HL-60/S4 (cell line): ENCODE measurements around the gene ARTN.

Experiments
- in situ Hi-C: fragments of 300-500 bp; cut with MboI; formaldehyde crosslinking; loops from 2 replicates; pipeline ENCODE4 v1.14.3; 2022; ENCODE audit warnings: low sequenced_read_pairs

Gene ARTN

DNA sequence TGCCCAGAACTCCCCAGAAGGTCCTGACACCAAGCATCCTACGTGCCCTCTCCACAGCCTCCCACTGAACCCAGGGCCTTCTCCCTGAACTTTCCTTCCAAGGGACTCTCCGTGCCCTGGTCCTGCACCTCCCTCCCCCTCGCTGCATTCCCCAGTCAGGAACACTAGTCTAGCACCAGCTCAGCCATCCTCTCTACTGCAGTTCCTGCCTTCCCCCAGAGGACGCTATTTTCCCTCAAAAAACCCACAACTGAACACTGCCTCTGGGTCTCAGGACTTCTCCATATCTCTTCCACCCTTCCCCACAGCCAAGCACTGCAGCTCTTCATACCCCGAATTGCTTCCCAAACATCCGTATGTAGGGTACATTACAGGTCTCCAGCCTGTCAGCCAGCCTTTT is 12.6 kb upstream of the ARTN start:
- in situ Hi-C loops: no loop called here

GRCh38 chr1:43924516-43924915 is 9.1 kb upstream of the ARTN start:
- in situ Hi-C loops: no loop called here

DNA sequence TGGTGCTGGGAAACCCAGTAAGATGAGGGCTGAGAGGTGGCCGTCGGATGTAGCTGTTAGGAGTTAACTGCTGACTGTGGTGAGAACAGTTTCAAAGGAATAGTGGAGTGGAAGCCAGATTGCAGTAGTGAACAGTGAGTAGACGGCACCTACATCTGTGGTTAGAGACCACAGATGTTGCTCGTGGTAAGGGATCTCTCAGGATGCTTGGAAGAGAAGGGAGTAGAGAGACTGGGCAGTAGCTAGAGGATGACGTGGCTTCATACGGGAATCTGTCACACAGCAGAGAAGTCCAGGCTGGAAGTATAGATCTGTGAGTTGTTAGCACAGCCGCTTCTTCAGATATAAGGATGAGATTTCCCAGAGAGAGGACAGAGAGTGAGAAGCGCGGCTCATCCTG is 7.8 kb upstream of the ARTN start:
- in situ Hi-C loops: loop anchor here (25.0 kb wide), 2 partner anchors 389 to 689 kb away; partner anchors contain the start of gene PTPRF

DNA sequence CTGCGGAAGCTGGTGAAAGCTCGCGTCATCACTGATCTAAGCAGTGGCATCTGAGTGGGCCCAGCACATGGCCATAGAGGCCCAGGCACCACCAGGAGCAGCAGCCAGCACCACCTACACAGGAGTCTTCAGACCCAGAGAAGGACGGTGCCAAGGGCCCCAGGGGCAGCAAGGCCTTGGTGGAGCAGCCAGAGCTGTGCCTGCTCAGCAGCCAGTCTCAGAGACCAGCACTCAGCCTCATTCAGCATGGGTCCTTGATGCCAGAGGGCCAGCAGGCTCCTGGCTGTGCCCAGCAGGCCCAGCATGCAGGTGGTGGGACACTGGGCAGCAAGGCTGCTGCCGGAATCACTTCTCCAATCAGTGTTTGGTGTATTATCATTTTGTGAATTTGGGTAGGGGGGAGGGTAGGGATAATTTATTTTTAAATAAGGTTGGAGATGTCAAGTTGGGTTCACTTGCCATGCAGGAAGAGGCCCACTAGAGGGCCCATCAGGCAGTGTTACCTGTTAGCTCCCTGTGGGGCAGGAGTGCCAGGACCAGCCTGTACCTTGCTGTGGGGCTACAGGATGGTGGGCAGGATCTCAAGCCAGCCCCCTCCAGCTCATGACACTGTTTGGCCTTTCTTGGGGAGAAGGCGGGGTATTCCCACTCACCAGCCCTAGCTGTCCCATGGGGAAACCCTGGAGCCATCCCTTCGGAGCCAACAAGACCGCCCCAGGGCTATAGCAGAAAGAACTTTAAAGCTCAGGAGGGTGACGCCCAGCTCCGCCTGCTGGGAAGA is 3.2 kb upstream of the ARTN start:
- in situ Hi-C loops: loop anchor here (5.0 to 25.0 kb wide), 3 partner anchors 173 to 693 kb away; partner anchors contain the start of gene PTPRF

DNA sequence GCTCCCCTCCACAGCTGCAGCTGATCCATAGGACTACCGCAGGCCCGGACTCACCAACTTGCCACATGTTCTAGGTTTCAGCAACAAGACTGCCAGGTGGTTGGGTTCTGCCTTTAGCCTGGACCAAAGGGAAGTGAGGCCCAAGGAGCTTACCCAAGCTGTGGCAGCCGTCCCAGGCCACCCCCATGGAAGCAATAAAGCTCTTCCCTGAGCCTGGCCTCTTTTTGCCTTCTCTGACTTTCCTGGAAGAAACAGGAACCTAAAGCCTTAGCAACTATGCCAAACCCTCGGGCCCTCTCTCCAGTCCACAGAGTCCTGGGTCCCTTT is 2.7 kb upstream of the ARTN start:
- in situ Hi-C loops: loop anchor here (5.0 to 25.0 kb wide), 3 partner anchors 174 to 694 kb away; partner anchors contain the start of gene PTPRF

GRCh38 chr1:43931711-43932660 is 1.6 kb upstream of the ARTN start:
- in situ Hi-C loops: loop anchor here (5.0 to 25.0 kb wide), 3 partner anchors 175 to 695 kb away; partner anchors contain the start of gene PTPRF

DNA sequence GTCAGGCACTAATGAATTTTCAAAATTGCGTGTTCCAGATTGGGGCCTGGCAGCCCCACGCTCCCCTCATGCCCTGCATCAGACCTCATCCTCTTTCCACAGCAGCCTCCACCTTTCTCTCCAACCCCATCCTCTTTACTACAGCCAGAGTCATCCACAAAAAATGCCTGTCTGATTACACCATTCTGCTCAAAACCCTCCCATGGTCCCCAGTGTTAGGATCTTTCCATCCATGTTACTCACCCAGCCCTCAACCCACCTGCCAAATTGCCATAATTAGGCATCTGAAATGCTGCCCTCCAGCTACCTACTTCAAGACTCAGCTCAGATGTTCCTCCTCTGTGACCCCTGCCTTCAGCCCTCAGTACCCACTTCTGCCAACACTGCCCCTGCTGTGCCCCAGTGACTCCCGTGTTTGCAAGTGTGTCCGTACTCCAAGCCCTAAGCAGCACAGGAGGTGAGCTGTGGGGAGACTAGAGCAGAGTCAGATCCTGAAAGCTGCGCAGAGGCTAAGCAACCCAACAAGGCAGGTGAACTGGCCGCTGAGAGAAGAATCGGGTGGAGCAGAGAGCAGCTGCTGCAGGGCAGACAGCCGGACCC is 715 bp upstream of the ARTN start:
- in situ Hi-C loops: loop anchor here (5.0 to 25.0 kb wide), 3 partner anchors 176 to 696 kb away; partner anchors contain the start of gene PTPRF

DNA sequence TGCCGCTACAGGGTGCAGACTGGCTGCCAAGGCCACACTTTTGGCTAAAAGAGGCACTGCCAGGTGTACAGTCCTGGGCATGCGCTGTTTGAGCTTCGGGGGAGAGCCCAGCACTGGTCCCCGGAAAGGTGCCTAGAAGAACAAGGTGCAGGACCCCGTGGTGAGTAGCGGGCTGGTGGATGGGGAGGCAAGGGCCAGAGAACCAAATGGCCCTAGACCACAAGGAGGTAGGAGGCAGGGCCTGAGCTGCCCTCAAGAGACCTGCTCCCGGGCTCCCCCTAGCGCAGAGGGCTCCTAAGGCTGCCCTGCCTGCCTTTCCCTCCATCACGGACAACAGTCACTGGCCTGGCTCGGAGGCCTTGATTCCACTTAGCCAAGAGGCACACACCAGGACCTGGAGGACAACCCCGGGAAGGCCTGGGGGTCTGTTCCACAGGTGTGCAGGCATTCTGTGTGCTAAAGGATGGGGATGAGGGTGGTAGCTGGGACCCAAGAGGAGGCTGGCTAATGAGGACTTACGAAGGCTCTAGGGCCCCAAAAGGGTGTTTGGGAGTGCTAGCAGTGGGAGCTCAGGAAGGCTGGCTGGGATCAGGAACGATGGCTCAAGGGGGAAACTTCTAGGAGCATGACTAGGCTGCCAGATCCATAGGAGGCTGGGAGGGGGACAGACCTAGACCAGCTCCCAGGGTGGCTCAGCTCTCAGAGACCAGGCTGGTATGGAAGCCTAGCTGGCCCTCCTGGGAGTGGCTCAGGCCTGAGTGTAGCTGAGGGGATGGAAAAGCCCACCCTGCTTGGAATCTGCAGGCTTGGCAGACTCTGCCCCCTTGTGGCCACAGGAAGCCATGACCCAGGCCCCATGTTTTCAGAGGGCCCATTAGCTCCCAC is 742 bp downstream of the ARTN start:
- in situ Hi-C loops: loop anchor here (5.0 to 25.0 kb wide), 3 partner anchors 177 to 697 kb away; partner anchors contain the start of gene PTPRF

DNA sequence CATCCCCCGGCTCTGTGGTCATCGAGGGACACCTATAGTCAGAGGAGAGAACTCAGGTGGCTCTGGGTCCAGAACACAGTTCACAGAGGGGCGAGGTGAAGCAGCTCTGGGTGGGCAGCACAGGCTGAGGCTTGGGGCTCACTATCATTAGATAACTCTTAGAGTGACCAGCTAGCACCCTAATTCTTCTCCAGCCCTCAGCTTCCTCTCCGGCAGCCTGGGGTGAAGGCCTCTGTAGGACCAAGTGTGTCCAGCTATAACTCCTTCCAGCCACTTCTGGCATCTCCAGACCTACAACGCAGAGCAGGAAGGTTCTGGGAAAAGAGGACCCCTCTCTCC is 1.4 kb downstream of the ARTN start:
- in situ Hi-C loops: loop anchor here (5.0 to 25.0 kb wide), 3 partner anchors 178 to 698 kb away; partner anchors contain the start of gene PTPRF

- in situ Hi-C loops: loop anchor here (25.0 kb wide), 2 partner anchors 399 to 699 kb away; partner anchors contain the start of gene PTPRF
Measured at GRCh38 chr1:43935711-43936427, 2.3 kb downstream of the ARTN start.

DNA sequence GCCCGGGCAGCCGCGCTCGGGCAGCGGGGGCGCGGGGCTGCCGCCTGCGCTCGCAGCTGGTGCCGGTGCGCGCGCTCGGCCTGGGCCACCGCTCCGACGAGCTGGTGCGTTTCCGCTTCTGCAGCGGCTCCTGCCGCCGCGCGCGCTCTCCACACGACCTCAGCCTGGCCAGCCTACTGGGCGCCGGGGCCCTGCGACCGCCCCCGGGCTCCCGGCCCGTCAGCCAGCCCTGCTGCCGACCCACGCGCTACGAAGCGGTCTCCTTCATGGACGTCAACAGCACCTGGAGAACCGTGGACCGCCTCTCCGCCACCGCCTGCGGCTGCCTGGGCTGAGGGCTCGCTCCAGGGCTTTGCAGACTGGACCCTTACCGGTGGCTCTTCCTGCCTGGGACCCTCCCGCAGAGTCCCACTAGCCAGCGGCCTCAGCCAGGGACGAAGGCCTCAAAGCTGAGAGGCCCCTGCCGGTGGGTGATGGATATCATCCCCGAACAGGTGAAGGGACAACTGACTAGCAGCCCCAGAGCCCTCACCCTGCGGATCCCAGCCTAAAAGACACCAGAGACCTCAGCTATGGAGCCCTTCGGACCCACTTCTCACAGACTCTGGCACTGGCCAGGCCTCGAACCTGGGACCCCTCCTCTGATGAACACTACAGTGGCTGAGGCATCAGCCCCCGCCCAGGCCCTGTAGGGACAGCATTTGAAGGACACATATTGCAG is 3.0 kb downstream of the ARTN start:
- in situ Hi-C loops: loop anchor here (25.0 kb wide), 2 partner anchors 399 to 699 kb away; partner anchors contain the start of gene PTPRF

DNA sequence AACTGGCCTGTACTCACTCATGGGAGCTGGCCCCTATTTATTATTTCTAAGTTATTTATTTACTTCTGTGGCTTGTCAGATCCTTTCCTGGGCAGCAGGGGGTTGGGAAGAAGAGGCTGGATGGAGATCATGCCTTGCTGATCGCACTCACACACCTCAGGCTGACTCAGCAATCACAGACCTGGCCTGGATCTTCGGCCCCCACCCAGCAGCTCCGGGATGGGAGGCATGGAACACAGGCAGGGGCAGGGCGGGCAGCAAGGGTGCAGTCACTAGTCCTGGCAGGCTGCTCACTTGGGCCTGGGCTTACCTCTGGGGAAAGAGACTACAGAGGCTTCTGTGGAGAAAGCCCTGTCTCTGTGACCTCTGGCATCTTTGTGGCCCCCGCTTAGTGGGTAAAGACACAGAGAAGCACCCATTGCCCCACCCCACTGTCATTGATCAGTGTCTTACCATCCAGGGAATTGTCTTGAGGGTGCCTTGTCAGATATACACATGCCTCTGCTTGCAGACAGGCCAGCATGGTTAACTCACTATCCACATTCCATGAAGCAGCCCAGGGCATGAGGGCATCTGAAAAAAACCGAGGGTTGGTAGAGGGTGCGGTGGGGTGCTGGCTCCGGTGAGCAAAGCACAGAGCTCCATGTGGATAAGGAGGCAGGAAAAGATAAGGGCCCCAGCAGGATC is 3.7 kb downstream of the ARTN start:
- in situ Hi-C loops: loop anchor here (25.0 kb wide), 2 partner anchors 400 to 700 kb away; partner anchors contain the start of gene PTPRF

DNA sequence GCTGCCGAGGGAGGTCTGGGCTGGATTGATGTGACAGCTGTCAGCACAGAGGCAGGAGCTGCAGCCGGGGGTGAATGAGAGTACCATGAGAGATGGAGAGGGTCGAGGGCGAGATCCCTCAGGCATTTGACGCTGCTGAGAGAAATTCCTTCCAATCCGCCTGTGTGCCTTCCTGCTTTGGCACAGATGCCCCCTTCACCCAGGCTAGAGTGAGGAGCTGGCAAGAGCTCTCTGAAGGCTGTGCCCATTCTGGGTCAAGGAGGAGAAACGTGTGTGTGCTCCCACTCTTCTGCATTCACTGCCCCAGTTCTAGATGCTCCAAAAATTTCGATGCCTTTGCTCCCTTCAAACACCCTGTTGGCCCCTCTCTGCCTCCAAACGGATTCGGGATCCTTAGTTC is 4.8 kb downstream of the ARTN start:
- in situ Hi-C loops: loop anchor here (25.0 kb wide), 2 partner anchors 401 to 701 kb away; partner anchors contain the start of gene PTPRF

GRCh38 chr1:43938892-43939587 is 5.4 kb downstream of the ARTN start:
- in situ Hi-C loops: loop anchor here (25.0 kb wide), 2 partner anchors 402 to 702 kb away; partner anchors contain the start of gene PTPRF

DNA sequence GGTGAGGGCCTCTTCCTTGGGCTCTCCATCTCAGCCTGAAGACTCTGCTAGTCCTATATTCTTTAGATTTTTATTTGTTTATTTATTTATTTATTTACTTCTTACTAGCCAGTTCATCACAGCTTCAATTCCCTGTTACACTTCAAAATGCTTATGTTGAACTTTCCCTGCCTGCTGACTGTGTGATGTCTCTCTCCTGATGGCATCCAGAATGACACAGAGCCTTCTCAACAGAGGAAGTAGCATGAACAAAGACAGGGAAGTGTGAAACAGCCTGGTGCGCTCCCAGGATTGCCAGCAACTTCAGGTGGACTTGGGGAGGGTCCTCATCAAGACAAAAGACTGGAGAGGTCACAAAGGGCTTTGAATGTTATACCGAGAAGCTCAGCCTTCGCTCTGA is 8.8 kb downstream of the ARTN start:
- in situ Hi-C loops: loop anchor here (25.0 kb wide), 2 partner anchors 405 to 705 kb away; partner anchors contain the start of gene PTPRF

- in situ Hi-C loops: loop anchor here (25.0 kb wide), 2 partner anchors 408 to 708 kb away; partner anchors contain the start of gene PTPRF
Measured at GRCh38 chr1:43944860-43945259, 11.3 kb downstream of the ARTN start.

DNA sequence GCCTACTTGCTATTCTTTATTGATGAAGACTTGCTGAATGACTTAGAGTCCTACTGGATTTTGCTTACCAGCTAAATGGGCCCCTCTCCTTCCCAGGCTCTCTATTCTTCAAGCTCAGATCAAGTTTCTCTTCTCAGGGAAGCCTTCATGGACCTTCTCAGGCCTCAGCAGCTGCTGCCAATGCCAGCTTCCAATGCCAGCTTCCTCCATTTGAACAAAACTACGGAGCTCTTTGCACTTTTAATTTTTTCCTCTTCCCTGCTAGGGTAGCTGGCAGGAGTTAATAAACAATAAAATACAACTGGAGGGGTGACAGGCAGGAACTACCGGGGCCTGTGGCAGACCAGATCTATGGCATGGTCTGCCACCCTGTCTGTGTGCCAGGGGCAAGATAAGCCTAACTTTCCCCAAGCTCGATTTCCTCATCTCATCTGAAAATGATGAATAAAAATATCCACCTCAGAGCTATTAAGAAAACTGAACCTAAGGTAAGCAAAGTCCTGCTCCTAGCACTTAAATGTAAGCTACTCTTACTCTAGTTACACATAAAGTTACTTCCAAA is 12.2 kb downstream of the ARTN start:
- in situ Hi-C loops: loop anchor here (25.0 kb wide), 2 partner anchors 408 to 708 kb away; partner anchors contain the start of gene PTPRF
